Right renal pelvis (tissue), 4 donors: ENCODE results near the gene TNFRSF19. TPM values are rescaled to one million over a fixed set of nuclear protein-coding genes. Genes with fewer than 3 reads are reported as not detected.
"Not testable (repeated sequence)": the region's sequence is repeated elsewhere in the genome, so short reads cannot be mapped to it uniquely, and the experiment has no call there.

Experiments used
- DNase-seq, 4 donors: peaks; one replicate each; pipeline ENCODE4 v3.0.0-alpha.2; 2013; ENCODE audit warnings: low read depth in 4 of 4, low spot score in 3 of 4, missing footprints in 1 of 4
- polyA plus RNA-seq, 4 donors: library from polyadenylated mRNA; unstranded; fragments of 120-200 nt; gene quantifications; one replicate each; pipeline ENCODE4 v1.2.1, GENCODE V29; 2013; ENCODE audit not compliant: insufficient read length in 4 of 4

TNFRSF19 gene, protein sequence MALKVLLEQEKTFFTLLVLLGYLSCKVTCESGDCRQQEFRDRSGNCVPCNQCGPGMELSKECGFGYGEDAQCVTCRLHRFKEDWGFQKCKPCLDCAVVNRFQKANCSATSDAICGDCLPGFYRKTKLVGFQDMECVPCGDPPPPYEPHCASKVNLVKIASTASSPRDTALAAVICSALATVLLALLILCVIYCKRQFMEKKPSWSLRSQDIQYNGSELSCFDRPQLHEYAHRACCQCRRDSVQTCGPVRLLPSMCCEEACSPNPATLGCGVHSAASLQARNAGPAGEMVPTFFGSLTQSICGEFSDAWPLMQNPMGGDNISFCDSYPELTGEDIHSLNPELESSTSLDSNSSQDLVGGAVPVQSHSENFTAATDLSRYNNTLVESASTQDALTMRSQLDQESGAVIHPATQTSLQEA
- polyA plus RNA-seq = 10 to 100 TPM; 46.5 to 56.0 (median 52.2) TPM

DNA sequence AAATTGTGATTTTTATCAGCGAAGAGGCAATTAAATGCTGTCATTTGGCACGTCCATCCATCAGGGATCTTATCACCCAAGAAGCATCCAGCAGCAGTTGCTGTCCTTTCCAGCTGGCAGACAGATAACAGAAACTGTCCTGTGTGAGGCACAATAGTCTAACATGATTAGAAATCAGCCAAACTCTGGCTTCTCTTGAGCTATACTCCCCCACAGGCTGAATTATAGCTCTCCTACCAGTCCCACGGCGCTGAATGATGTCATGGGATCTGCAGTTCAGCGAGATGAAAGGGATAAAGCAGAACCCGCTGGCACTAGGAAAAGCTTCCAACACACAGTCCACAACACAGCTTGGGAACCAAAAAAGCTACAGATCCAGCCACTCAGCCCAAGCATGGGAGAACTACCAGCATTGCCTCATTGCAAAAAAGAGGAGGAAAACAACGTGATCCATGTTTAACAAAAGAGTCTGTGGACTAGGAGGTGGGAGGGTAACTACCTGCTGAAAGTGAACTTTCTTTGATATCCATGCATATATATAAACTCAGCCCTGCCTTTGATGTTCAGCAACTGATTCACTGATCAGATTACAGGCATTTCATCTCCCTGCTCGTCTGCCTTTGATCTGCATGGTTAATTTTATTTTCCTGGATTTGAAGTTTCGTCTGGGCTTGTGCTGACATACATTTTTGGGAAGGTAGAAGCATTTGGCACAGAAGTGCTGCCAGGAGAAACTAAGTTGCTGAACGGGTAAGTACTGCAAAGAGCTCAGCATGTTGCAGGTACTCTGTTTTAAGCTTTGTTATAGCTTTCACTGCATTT, at the start of gene TNFRSF19:
Gene TNFRSF19 (plus strand): TSS at position 314 of the 822 bp plus-strand sequence. CDS start 19,772 bp downstream, outside the sequence.
- peak in 3 of 4 donors; percentile 71 to 78 (median 75) for DNase-seq

DNA sequence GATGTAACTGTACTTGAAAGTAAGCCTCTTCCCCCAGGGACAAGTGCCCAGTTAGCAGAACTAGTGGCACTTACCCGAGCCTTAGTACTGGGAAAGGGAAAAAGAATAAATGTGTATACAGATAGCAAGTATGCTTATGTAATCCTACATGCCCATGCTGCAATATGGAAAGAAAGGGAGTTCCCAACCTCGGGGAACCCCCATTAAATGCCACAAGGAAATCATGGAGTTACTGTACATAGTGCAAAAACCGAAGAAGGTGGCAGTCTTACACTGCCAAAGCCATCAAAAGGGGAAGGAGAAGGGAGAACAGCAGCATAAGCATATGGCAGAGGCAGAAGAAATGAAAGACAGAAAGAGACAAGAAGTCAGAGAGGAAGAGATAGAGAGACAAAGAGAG, 40.3 kb upstream of the TNFRSF19 start:
- not testable (repeated sequence) for DNase-seq

DNA sequence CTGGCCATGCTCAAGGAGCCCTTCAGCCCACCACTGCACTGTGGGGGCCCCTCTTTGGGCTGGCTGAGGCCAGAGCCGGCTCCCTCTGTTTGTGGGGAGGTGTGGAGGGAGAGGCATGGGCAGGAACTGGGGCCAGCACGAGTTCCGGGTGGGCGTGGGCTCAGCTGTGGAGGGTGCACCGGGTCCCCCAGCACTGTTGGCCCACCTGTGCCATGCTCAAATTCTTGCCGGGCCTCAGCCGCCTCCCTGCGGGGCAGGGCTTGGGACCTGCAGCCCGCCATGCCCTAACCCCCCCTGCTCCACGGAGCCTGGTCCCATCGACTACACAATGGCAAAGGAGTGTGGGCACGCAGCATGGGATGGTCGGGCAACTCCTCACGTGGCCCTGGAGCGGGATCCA, 38.8 kb upstream of the TNFRSF19 start:
- DNase-seq = no peak

DNA sequence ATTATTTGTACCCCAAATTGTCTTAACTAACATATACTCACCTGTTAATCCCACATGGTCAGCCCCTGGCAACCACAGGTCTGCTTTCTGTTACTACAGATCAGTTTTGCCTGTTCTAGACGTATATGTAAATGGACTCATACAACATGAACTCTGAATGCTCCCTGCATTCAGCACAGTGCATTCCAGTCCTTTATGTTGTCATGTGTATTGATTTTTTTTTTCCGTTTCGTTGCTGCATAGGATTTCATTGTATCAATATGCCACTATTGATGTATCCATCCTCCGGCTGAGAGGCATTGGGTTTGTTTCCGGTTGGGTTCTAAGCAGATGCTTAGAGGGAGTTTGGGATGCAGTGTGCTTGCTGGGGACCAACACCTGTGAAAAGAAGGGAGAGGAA, 36.1 kb upstream of the TNFRSF19 start:
- no peak for DNase-seq

DNA sequence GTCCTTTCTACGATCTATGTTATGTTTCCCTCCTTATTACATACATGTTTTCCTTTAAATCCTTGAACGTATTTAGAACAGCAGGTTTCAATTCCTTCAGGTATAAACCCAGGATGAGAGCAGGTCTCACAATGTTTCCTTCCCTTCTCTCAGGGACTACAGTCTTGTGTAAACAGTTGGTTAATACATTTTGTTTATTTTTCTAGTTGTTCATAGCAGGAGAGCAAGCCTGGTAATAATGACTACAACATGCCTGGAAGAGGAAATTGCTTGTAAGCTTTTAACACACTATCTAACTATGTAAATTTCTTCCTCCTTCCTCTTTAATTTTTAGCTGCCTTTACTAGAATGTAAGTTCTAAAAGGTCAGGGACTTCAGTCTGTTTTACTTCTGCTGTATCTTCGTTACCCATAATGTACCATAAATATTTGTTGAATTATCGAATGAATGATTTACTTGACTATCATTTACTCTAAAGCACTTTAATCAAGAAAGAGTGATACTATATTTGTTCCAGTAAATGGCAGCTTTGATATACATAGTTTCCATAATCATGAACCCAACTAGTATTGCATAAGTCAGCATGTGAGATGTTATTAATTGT, 28.9 kb upstream of the TNFRSF19 start:
- no peak for DNase-seq

DNA sequence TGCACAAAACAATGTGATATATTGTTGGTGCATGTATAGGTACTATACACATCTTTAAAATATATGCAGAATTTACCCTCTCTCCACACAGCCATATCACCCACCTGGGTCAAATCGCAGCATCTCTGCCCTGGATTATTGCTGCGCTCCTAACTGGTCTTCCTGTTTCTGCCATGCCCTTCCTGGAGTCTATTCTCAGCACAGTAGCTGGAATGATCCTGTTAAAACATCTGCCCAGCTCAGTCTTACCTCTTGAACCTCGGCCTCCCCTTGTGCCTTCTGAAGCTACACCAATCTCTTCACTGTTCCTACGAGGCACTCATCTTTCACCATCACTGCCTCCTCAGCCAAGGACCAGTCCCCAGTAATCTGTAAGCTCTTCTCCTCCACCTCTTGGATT, 25.5 kb upstream of the TNFRSF19 start:
- no peak for DNase-seq

DNA sequence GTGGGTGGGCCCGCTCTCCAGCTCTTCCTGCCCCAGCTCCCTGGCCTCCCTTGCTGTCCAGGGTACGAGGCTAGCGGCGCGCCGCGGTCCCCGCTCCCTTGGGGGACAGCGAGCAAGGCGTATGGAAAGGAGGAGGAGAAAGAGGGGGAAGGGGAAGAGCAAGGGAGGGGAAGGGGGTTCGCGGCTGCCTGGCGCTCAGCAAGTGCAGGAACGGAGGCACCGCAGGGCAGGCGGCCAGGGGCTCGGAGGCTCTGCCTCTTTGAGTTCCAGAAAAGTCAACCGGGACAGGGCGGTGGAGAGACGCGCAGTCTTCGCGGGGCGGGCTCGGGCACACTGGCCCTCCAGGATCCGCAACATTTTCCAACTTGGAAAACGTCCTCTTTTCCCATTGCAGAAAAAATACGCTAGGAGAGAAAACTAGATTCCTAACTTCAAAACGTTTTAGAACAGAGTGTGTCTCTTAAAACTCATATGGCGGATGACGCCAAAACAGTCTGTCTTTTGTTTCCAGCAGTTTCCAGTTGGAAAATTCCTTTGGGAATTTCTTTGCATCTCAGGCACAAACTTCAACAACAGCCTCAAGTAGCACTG, 23.1 kb upstream of the TNFRSF19 start:
- no peak for DNase-seq

DNA sequence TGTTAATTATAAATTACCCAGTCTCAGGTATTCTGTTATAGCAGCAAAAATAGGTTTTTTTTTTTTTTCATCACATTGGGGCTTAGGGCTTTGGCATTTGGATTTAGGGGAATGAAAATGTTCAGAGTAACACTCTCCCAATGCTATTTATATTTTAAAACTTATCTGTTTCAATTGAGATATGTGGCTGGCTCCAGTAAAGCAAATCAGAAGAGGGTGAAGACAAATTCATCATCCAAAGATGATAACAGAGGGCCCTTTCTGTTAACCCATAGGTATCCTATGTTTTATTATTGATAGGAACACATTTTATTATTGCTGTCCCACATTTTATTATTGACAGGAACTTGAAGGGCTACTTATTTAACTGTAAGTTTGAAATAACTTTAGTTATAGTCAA, 20.5 kb upstream of the TNFRSF19 start:
- no peak for DNase-seq

DNA sequence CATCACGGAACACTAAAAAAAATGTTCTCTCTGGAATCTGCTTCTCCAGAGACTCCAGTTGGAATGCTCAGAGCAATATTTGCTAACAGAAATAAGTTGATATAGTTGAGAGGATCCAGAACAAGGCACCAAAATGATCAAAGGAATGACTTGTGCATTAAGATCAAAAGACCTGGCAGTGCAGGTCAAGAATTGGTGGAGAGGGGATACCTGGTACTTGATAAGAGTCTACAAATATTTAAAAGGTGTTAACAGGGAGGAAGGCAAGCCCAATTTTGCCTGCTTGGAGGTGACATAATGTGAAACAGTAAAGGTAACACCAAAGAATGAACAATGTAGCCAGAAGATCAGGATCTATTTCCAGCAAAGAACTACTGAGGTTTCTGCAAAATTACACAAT, 20.0 kb upstream of the TNFRSF19 start:
- DNase-seq = no peak

DNA sequence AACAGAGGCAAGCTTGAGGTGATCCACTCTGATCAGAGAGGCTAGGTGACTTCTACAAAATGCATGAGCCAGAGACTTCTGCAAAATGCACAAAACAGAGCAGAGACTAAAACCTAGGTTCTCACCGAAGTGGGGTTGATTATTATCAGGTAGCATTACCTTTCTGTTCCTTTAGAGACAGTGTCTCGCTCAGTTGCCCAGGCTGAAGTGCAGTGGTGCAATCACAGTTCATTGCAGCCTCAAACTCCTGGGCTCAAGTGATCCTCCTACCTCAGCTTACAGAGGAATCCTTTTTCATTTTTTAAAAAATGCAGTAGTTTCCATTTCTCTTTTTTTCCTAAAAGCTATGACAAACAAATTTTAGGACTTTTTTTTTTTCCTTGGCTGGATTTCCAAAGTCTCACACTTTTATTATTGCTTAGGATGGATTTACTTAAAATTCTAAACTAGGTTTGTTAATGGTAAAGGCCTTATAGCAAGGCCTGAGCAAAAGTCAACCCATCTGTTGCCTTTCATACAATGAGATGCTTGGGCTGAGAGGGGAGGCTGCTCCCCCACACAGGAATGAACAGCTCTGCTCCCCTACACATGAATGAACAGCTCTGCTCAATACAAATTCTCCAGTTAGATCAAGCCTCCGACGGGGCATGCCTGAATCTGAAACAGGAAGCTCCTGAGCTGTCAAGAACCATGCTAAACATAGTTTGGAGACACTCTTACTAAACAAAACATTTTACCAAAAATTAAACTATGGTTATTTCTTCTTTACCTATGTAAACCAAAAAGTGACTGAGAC, 18.8 kb upstream of the TNFRSF19 start:
- no peak for DNase-seq

DNA sequence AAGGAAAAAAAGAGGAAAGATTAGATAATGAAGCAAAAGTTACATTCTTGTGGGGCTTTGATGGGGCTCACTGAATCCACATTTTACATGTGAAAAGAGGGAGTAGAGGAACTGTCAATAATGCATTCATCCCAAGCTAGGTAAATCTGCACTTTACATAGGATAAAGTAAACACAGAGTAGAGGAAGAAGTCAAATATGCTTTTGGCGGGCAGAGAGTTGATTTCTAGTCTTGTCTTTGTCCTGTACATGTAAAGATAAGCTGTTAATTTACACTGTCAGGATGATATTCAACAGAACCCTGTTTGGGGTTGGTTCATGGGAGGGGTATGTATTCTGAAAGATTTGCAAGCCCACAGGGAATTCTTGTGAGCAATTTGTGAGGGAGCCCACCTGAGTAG, 18.0 kb upstream of the TNFRSF19 start:
- no peak for DNase-seq

DNA sequence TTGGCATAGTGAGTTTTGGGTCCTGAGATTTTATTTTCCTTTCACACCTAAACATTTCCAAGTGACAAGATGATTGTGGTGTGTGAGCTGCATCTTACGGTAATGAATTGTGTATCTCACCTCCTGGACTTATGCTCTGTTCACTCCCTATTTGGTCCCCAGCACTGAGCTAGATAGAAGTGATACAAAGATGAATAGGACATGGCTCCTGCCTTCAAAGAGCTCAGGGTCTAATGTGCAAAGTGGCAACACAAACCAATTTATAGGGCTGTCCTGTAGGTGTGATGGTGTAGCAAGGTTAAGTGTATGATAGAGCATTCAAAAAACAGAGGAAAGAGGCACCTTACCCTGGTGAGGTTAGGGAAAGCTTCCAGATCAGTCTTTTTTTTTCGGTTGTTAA, 17.6 kb upstream of the TNFRSF19 start:
- no peak for DNase-seq

DNA sequence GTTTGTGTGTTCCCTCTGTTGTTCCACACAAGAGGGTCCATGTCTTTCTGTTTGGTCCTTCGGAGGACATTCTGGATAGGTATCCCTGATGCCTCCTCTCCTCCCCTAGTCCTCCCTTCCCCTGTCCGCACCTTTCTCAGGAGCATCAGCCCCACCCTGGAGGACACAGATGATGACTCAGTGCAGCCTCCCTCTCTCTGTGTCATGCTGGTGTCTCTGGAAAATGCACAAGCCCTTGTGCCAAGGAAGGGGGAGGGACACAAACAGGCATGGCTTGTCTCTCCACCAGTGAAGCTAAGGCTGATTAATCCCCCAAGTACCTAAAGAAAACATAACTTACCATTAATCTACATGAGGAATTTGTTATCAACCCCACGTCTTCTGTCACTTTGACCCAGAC, 16.2 kb upstream of the TNFRSF19 start:
- no peak for DNase-seq

DNA sequence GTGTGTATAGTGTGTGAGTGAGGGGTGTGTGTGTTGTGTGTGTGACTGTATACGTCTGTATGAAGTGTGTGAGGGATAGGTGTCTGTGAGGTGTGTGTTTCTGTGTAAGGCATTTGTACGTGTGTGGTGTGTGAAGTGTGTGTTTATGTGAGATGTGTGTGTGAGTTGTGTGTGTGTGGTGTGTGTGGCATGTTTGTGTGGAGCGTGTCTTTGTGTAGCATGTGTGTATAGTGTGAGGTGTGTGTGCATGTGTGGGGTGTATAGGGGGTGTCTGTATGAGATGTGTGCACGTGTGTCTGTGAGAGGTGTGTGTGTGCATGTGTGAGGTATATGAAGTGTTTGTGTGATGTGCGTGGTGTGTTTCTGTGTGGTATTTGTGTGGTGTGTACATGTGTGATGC, 13.2 kb upstream of the TNFRSF19 start:
- no peak for DNase-seq

DNA sequence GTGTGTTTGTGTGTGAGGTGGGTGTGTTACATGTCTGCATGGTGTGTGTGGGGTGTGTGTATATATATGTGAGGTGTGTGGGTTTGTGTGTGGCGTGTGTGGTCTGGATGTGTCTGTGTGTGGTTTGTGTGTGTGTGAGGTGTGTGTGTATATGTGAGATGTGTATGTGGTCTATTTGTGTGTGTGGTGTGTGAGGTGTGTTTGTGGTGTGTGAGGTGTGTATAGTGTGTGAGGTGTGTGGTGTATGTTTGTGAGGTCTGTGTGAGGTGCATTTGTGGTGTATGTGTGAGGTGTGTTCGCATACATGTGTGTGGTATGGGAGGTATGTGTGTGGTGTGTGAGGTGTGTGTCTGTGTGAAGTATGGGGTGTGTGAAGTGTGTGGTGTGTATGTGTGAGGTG, 12.5 kb upstream of the TNFRSF19 start:
- DNase-seq = no peak

DNA sequence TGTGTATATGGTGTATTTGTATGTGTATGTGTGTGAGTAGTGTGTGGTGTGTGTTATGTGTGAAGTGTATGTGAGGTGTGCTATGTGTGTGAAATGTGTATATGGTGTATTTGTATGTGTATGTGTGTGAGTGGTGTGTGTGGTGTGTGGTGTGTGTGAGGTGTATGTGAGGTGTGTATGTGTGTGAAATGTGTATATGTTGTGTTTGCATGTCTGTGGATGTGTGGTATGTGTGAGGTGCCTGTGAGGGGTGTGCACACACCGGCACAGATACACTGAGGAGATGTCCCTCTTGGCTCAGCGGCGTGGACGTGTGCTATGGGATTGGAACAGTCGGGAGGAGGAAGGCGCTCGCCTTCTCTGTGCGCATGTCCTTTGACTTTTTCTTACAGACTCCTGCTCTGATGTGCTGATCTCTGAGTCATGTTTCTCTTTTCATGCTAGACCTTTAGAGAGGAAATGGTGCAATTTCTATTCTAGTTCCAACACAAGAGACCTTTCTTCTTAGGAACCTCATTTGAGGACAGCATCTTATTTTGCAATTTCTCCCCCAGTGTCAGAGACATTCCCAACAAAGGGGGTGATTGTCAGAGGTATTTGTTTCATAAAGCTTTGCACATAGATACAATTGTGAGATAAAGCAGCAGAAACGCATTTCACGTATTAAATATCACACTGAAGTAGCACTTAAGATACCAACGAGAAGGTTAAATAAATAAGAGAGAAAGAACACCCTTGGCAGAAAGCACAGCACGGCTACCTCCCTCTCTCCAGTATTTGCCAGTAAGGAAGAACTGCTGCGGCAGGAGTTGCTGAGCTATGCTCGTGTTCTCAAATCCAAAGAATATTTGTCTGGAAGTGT, 11.3 kb upstream of the TNFRSF19 start:
- no peak for DNase-seq

DNA sequence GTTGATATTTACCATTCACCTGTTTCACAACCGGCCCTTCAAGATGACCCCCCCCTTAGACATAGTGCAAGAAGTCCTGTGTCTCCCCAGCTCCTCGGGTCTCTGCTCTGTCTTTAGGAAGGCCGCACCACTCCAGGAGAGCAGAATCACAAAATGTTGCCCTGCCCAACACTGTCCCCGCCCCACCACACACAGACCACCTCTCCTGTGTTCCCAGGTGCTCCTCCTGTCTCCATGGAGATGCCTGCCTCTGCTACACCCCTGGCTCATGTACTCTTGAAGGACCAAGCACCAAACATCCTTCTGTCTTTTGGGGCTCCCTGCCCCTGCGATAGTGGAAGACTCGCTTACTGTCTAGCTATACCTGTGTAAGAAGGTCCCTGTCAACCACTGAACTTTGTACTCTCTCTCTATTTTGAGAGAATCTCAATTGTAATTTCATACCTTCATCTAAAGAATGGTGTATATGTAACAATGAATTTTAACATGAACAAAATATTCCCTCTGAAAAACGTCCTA, 9.6 kb upstream of the TNFRSF19 start:
- no peak for DNase-seq

DNA sequence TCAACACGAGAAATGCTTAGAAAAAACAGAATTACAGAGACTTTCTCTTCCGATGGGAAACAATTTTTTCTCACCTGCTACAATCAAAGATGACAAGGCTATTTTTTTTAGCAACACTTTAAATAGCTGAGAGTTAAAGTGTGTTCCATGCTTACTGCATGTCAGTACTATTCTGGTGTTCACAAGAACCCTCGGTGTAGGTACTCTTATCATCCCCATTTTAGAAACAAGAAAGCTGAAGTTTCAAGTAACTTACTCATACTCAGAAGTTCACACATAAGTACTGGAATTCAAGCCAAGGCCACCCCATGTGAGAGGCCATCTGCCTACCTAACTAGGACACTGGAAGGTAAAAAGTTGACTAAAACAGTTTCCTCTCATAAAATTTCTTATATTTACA, 9.0 kb upstream of the TNFRSF19 start:
- DNase-seq = no peak
